ENCODE results near the gene TRIM7.
"Not testable (repeated sequence)": the region's sequence is repeated elsewhere in the genome, so short reads cannot be mapped to it uniquely, and the experiment has no call there.

Gene TRIM7

GRCh38 chr5:181166812-181167733 lies 37.9 kb downstream of the TRIM7 start:
- Histone ChIP-seq H3K36me3 (ENCODE audit: control insufficient read depth, insufficient read depth, low read length) (no peaks in the 10 kb centered on the region), H2AFZ (no peak overlapping the region), H3K4me3 (ENCODE audit: low read depth, low read length) (no peak overlapping the region), H3K27ac (no peak overlapping the region), H3K9me3 (ENCODE audit: control insufficient read depth, low read length) (no peaks in the 10 kb centered on the region), H3K79me2 (no peaks in the 10 kb centered on the region), H3K9ac (no peak overlapping the region), H3K27me3 (ENCODE audit: control insufficient read depth, insufficient read depth, low read length) (peaks cover 16% of the 10 kb centered on the region), H3K4me2 (ENCODE audit: low read length) (no peak overlapping the region), H3K4me1 (no peaks in the 10 kb centered on the region)
- TF ChIP-seq CTCF (IDR thresholded peaks at IDR 0.05) = no peak

- Histone ChIP-seq H3K27me3 (ENCODE audit: control insufficient read depth, insufficient read depth, low read length) (peaks cover 6% of the 10 kb centered on the region), H3K79me2 (no peaks in the 10 kb centered on the region), H3K4me1 (peaks cover 6% of the 10 kb centered on the region), H3K9me3 (ENCODE audit: control insufficient read depth, low read length) (no peaks in the 10 kb centered on the region), H3K36me3 (ENCODE audit: control insufficient read depth, insufficient read depth, low read length) (no peaks in the 10 kb centered on the region), H3K9ac (no peak overlapping the region), H3K4me3 (ENCODE audit: low read depth, low read length) (no peak overlapping the region), H3K4me2 (ENCODE audit: low read length) (no peak overlapping the region), H2AFZ (no peak overlapping the region), H3K27ac (no peak overlapping the region)
- TF ChIP-seq CTCF (IDR thresholded peaks at IDR 0.05) = no peak
Observed at GRCh38 chr5:181164076-181164952, 40.7 kb downstream of the TRIM7 start.

DNA sequence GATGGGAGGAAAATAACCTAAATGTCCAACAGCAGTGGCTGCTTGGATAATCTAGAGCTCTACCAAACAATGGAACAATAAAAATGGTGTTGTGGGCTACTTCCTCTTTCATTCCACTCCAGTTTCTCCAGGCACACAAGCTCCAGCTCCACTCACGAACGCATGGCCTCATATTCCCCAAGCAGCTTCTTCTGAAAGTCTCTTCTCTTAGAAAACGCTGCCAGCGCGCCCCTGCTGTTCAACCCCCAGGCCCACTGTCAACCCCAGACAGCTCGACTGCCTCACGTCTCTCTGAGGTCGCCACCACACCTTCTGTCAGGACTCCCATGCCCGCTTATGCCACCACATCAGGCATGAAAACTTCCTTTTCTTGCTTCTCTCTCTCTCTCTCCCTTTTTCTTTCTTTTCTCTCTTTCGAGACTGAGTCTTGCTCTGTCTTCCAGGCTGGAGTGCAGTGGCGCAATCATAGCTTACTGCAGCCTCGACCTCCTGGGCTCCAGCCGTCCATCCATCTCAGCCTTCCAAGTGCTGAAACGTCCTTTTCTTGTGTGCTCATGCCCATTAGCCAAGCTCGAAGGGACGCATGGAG lies 41.4 kb downstream of the TRIM7 start:
- Histone ChIP-seq H3K4me2 (ENCODE audit: low read length) (no peak overlapping the region), H3K79me2 (no peaks in the 10 kb centered on the region), H2AFZ (no peak overlapping the region), H3K4me3 (ENCODE audit: low read depth, low read length) (no peak overlapping the region), H3K4me1 (peaks cover 6% of the 10 kb centered on the region), H3K36me3 (ENCODE audit: control insufficient read depth, insufficient read depth, low read length) (no peaks in the 10 kb centered on the region), H3K27ac (no peak overlapping the region), H3K27me3 (ENCODE audit: control insufficient read depth, insufficient read depth, low read length) (peaks cover 6% of the 10 kb centered on the region), H3K9me3 (ENCODE audit: control insufficient read depth, low read length) (no peaks in the 10 kb centered on the region), H3K9ac (no peak overlapping the region)
- TF ChIP-seq CTCF (IDR thresholded peaks at IDR 0.05) = no peak

DNA sequence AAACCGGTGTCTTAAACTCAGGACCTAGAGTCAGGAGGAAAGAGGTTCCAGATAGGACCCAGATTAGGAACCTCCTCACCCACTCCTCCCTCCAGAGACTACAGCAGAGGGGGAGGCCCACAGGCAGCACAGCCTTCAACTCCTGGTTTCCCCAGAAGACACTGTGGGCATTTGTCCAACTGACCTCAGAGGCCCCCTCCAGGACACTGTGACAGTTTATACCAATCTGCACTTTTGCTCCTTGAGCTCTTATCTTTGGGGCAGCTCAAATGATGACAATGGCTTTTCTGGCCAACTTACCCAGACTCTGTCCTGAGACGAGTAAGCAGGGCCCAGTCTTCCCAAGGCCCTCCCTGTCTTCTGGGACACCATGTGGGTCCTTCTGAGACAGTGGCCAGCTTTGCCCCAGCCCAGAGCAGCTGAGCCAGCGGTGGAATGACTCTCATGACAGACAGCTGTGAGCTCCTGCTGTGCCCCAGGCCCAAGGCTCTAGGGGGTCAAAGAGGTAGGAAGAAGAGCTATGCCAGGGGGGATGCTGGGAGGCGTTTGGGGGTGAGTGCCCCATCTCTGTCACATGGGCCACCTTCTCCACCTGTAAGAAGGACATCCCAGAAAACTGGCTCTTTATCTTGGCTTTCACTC lies 43.3 kb downstream of the TRIM7 start:
- Histone ChIP-seq H3K4me2 (ENCODE audit: low read length) (no peak overlapping the region), H3K27me3 (ENCODE audit: control insufficient read depth, insufficient read depth, low read length) (peaks cover 6% of the 10 kb centered on the region), H3K9me3 (ENCODE audit: control insufficient read depth, low read length) (no peaks in the 10 kb centered on the region), H3K79me2 (no peaks in the 10 kb centered on the region), H3K4me1 (peaks cover 6% of the 10 kb centered on the region), H3K4me3 (ENCODE audit: low read depth, low read length) (no peak overlapping the region), H3K36me3 (ENCODE audit: control insufficient read depth, insufficient read depth, low read length) (no peaks in the 10 kb centered on the region), H3K9ac (no peak overlapping the region), H2AFZ (peak overlapping the region; percentile 23), H3K27ac (no peak overlapping the region)
- no peak for TF ChIP-seq CTCF (IDR thresholded peaks at IDR 0.05)

DNA sequence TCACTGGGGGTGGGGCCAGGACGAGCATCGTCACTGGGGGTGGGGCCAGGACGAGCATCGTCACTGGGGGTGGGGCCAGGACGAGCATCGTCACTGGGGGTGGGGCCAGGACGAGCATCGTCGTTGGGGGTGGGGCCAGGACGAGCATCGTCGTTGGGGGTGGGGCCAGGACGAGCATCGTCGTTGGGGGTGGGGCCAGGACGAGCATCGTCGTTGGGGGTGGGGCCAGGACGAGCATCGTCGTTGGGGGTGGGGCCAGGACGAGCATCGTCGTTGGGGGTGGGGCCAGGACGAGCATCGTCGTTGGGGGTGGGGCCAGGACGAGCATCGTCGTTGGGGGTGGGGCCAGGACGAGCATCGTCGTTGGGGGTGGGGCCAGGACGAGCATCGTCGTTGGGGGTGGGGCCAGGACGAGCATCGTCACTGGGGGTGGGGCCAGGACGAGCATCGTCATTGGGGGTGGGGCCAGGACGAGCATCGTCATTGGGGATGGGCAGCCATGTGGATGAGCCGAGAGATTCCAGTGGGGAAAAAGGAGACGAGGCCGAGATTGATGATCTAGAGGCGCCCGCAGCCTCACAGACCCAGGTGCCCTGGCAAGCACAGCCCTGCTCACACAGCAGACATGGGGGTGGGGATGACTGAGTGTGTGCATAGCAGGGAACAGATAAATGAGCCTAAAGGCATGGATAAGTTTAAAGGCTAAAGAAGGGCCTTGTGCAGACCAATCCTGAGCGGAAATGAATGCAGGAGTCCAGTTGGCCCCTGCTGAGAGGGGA lies 44.1 kb downstream of the TRIM7 start:
- not testable (repeated sequence) for H3K27ac ChIP-seq

More for the DNA sequence above, 44.1 kb downstream of the TRIM7 start:
- H3K4me1 ChIP-seq; H3K4me2 ChIP-seq (ENCODE audit: low read length); H3K27me3 ChIP-seq (ENCODE audit: control insufficient read depth, insufficient read depth, low read length); H3K9me3 ChIP-seq (ENCODE audit: control insufficient read depth, low read length); H3K36me3 ChIP-seq (ENCODE audit: control insufficient read depth, insufficient read depth, low read length); H3K9ac ChIP-seq; H3K79me2 ChIP-seq; H3K4me3 ChIP-seq (ENCODE audit: low read depth, low read length): not testable (repeated sequence)
- peak overlapping the region; percentile 23 for H2AFZ ChIP-seq
